GM21367 (cell line): ENCODE measurements around the gene TPD52L2.
A peak's percentile ranks its signal among the peaks of the same experiment; 100 is the strongest.

Experiments
- ATAC-seq: cut with Tn5 transposase; IDR thresholded peaks from one replicate; pipeline ENCODE4 v1.9.1; 2021; ENCODE audit not compliant: unreplicated experiment

TPD52L2 gene

GRCh38 chr20:63864978-63865640, at the start of gene TPD52L2:
Gene TPD52L2 (plus strand): TSS chr20:63865270. CDS start chr20:63865366, 96 bp downstream.
- ATAC-seq, result peak; percentile 54

- ATAC-seq, result no peak
These were observed 49.3 kb upstream of the TPD52L2 start for GRCh38 chr20:63815615-63816253.

GRCh38 chr20:63819224-63819921, 45.7 kb upstream of the TPD52L2 start:
- ATAC-seq, result no peak

DNA sequence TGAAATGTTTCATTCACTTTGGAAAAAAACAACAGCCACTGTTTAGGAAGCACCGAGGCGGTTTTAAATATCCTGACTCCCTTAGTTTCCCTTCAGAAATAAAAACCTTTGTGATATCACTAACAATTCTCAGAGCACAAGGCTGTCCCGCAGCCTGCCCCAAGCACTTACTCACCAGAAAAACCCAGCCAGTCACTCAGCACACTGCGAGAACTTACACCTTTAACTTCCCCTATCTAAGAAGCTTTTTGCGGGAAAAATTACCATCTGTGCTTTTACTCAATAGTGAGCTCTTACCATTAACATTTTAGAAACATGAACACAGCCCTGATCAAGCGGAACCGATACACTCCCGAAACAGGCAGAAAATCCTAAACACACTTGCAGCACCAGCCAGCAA, 43.3 kb upstream of the TPD52L2 start:
- no peak for ATAC-seq

- ATAC-seq, result no peak
These were observed 42.8 kb upstream of the TPD52L2 start for GRCh38 chr20:63822276-63822696.

DNA sequence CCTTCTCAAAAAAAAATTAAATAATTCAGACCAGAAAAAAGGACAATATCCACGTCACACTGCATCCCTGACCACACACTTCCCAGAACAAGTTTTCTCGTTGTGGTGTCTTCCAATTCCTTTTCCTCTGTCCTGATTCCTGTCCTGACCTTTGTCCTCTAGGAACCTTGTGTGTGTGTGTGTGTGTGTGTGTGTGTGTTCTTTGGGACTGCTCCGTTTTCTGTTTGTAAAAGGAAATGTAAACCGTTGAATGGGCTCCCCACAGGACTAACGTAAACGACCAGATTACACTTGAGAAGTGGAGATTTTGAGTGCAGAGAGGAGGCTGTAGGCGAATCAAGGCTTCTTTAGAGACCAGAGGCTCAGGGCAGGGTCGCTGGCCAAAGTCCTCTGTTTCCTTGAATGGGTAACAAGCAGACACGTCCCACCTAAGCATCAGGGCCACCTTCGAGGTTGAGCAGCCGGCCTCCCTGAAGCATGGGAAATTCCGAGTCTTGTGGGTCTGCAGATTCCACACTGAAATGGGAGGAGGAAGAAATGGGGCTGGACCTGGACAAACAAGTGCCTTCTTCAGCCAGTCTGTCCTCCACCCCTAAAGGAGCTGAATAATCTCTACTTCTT, 41.3 kb upstream of the TPD52L2 start:
- ATAC-seq, result no peak

DNA sequence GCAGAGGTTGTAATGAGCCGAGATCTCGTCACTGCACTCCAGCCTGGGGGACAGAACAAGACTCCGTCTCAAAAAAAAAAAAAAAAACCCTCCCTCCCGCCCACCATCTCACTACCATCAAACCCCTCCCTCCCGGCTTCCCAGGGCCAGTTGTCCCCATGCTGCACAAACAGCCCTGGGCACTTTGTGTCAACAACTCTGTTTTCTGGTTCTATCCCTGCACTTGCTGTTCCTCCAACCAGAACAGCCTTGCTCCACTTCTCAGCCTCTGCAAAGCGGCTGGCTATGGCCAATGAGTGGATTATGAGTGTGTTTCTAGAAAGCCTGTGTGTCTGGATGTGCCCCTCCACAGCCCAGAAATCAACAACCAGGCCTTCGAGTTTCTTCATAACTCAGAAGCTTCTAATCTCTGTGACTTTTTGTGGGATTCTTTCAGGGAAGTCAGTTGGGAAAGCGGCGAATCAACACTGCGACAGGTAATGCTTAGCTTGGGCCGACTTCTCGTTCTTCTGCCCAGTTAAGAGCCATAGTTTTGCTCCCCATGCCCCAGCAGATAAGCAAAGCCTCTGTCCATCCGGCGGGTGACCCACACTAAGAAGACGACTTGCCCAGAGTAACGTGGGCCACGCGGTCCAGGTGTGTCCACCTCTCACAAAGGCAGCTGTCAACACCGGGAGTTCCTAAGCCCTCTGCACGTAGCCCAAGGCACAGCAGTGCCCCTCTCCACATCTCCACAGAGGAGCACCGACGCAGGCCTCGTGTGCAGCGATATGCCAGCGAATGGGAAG, 39.5 kb upstream of the TPD52L2 start:
- ATAC-seq, result no peak

GRCh38 chr20:63826753-63827152, 38.3 kb upstream of the TPD52L2 start:
- no peak for ATAC-seq

DNA sequence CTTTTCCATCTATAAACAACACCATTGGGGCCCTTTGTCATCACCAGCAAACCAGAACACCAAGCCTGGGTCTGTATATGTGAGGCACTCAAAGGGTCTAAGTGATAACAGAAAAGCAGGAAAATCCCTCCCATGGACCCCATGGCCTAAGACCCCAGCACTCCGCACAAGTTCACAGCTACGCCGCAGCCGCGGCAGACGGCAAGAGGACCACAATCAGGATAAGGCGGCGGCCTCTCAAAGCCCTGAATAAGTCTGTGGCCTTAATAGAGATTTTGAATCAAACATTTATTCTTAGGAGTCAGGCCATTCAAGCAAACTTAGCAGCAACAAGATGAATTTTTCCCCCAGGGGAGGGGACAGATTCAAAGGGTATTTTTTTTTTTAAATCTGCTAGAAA, 36.9 kb upstream of the TPD52L2 start:
- ATAC-seq, result no peak

DNA sequence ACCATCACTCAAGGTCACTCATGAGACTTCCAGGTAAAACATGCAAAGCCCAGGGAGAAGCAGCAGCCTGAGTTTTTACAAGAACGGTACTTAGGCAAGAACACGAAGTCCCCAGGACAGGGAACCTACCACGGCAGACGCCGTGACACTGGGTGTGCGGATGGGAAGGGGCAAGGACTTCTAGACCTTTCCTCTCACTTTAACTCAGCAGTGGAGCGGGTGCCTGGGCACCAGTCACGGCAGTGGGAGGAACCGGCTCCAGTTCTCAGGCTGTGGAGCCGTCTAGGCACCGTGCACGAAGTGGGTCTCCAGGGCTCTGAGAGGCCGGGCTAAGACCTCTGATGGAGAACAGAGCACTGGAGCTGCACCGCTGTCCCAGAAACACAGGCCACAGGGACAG, 36.5 kb upstream of the TPD52L2 start:
- ATAC-seq, result no peak

DNA sequence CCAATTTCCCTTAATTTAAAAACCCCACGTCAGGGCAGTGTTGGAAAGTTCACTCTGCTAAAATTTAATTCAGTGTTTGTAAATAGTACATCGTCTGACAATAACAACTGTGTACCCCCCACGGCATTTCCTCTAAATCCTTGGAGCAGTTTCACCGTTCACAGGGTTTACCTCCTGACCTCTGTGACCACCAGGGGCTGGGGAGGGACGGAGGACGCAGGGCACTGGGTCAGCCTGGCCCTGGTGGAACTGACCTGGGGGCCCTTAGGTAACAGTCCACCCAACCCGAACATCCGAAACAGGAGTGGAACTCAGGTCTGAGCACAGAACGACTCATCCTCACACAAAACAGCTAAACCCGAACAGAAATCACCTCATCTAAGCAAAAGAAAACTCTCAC, 36.1 kb upstream of the TPD52L2 start:
- no peak for ATAC-seq

- ATAC-seq, result no peak
These were observed 35.5 kb upstream of the TPD52L2 start for GRCh38 chr20:63829603-63829944.

- ATAC-seq, result no peak
These were observed 34.9 kb upstream of the TPD52L2 start for GRCh38 chr20:63829945-63830835.

DNA sequence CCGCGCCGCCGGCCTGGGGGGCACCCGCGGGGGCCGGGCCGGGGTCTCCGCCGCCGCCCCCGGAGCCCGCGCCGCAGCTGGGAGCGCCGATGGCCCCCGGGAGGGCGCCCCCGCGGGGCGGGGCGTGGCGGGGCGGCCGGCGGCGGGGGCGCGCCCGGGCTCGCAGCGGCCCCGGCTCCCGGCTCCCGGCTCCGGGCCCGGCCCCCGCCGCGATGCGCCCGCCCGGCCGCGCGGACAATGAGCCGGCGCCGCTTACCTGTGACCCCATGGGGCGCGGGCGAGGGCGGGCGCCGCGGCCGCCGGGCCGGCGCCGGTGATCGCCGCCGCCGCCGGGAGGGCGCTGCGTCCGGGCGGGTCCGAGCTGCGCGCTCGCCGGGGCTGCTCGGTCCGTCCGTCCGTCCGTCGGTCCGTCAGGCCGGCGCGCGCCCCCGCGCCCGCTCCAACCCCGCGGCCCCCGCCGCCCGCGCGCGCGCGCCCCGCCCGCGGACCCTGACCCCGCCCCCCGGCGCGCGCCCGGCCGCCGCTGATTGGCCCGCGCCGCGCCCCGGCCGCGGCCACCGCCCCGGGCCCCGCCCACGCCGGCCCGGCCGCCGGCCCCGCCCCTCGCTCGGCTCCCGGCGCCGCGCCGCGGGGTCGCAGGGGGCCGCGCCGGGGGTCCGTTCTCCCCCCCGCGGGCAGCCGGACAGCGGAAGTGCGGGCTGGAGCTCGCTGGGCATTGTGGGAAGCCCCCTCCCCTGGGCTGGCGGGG, 34.1 kb upstream of the TPD52L2 start, which contains the start of gene ZBTB46:
TSS of gene ZBTB46 (minus strand) at position 424 of the 748 bp plus-strand sequence. CDS start 40,507 bp downstream, outside the sequence.
- ATAC-seq, result no peak

GRCh38 chr20:63831646-63831992, 33.5 kb upstream of the TPD52L2 start:
- no peak for ATAC-seq

GRCh38 chr20:63831993-63832686, 32.9 kb upstream of the TPD52L2 start:
- ATAC-seq, result no peak

- no peak for ATAC-seq
These were observed 31.1 kb upstream of the TPD52L2 start for GRCh38 chr20:63833776-63834490.

GRCh38 chr20:63834491-63834880, 30.6 kb upstream of the TPD52L2 start:
- ATAC-seq, result no peak
